A673 (cell line): ENCODE results near the gene STAG3. TPM values are rescaled to one million over a fixed set of nuclear protein-coding genes. Genes with fewer than 3 reads are reported as not detected.

Experiments
- BruUV-seq: library from RNA; stranded (reverse); fragments of 400-500 nt; replicated peaks from 2 replicates; lab custom pipeline; 2021; lab: Mats Ljungman, UMichigan
- CTCF ChIA-PET: fragments of 300-600 bp; sonication (Branson Sonifier 250); formaldehyde crosslinking; loops from one replicate; lab custom pipeline; 2022; ENCODE audit warnings: antibody characterized with exemption; lab: Charles Lee
- POLR2A ChIA-PET: fragments of 300-600 bp; sonication (Branson Sonifier 250); formaldehyde crosslinking; loops from one replicate; lab custom pipeline; 2022; ENCODE audit warnings: antibody characterized with exemption; ENCODE audit not compliant: low non-redundant PET; lab: Charles Lee
- DNase-seq: peaks from one replicate; pipeline ENCODE4 v3.0.0-alpha.2; 2015; ENCODE audit warnings: low spot score
- H3K27ac ChIP-seq: fragments of 200-600 bp; sonication (generic); 2 replicates; pipeline ENCODE4 v1.5.1; 2016; ENCODE audit warnings: mixed run types, low read depth, mild to moderate bottlenecking, mixed read lengths, antibody characterized with exemption, low read length; ENCODE audit not compliant: poor library complexity, severe bottlenecking
- H3K27me3 ChIP-seq: fragments of 200-600 bp; sonication (generic); replicated peaks from 2 replicates; pipeline ENCODE4 v1.6.1; 2017; ENCODE audit warnings: mixed run types, low read depth, mild to moderate bottlenecking, mixed read lengths, antibody characterized with exemption, low read length; ENCODE audit not compliant: insufficient read depth, poor library complexity
- H3K36me3 ChIP-seq: fragments of 200-600 bp; sonication (generic); 2 replicates; pipeline ENCODE4 v1.6.1; 2016; ENCODE audit warnings: mixed run types, mild to moderate bottlenecking, mixed read lengths, antibody characterized with exemption, low read length; ENCODE audit not compliant: insufficient read depth, poor library complexity, severe bottlenecking
- H3K4me1 ChIP-seq: fragments of 200-600 bp; sonication (generic); 2 replicates; pipeline ENCODE4 v1.6.1; 2017; ENCODE audit warnings: mixed run types, mild to moderate bottlenecking, mixed read lengths, antibody characterized with exemption, low read length; ENCODE audit not compliant: insufficient read depth, poor library complexity, severe bottlenecking
- H3K4me3 ChIP-seq: fragments of 200-600 bp; sonication (generic); 2 replicates; pipeline ENCODE4 v1.5.1; 2016; ENCODE audit warnings: low read depth, mixed run types, mild to moderate bottlenecking, mixed read lengths, low read length; ENCODE audit not compliant: poor library complexity, severe bottlenecking
- H3K9me3 ChIP-seq: fragments of 200-600 bp; sonication (generic); 2 replicates; pipeline ENCODE4 v1.6.1; 2016; ENCODE audit warnings: mixed run types, low read depth, mild to moderate bottlenecking, mixed read lengths, antibody characterized with exemption, low read length; ENCODE audit not compliant: poor library complexity, severe bottlenecking
- EZH2 ChIP-seq: fragments of 200-600 bp; sonication (generic); IDR thresholded peaks from 2 replicates; pipeline ENCODE4 v1.6.1; 2017; ENCODE audit warnings: borderline replicate concordance, low read depth, mild to moderate bottlenecking, mixed read lengths, antibody characterized with exemption, low read length; ENCODE audit not compliant: poor library complexity, severe bottlenecking
- intact Hi-C: fragments of 100-400 bp; cut with micrococcal nuclease; formaldehyde crosslinking; loops from one replicate; pipeline ENCODE4 v1.10.0; 2022; ENCODE audit not compliant: unreplicated experiment
- total RNA-seq: library from RNA; stranded (reverse); gene quantifications from 2 replicates; pipeline ENCODE4 v1.2.3, GENCODE V29; 2021
- TF ChIP-seq, protein P1 (sequence below): fragments of 300-800, 200-600 bp; sonication (generic); conservative IDR thresholded peaks from 2 replicates; pipeline ENCODE4 v1.5.1; 2017; ENCODE audit warnings: low read depth, mild to moderate bottlenecking, antibody characterized with exemption, low read length, moderate library complexity, mixed read lengths

The STAG3 gene
- total RNA-seq, 1 experiment from 2014 or later = 1.2 TPM

DNA sequence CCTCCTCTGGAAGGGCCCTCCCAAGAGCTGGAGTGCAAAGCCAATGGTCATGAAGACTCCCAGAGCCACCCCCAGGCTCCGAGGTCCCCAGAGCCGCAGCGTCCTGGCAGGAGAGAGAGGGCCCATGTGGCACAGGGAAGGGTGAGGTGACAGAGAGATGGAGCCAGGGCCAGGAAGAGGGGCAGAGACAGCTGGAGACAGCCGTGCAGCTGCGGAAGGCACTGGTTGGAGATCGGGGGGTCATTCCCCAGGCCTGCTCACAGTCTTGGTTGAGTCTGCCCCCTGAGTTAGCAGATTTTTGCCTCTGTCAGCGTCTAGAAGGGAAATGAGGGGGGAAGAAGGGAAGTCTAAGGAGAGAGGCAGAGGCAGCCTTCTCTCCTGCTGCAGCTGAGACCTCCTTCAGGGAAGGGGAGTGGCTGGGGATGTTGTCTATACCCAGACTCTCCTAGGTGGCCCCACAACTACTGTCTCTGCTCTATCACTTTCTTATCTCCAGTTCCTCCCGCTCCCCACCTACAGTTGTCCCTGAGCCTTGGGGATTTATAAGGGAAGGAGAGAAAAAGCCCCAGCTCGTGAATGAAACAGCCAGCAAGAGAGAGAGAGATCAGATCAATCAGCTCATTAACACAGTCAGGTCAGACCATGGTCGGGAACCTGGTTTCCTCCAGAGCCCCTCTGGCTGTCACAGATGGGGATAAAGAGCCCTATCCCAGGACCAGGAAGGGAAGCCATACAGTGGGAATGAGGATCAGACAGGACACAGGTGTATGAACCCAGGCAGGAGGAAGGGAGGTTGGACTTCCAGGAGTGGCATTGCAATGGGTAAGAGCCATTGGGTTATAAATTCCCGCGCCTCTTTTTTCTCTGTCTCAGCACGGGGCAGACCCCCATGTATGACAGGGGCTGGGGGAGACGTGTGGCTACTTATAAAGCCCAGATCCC lies 10.5 kb upstream of the STAG3 start:
- TF ChIP-seq, protein P1, sequence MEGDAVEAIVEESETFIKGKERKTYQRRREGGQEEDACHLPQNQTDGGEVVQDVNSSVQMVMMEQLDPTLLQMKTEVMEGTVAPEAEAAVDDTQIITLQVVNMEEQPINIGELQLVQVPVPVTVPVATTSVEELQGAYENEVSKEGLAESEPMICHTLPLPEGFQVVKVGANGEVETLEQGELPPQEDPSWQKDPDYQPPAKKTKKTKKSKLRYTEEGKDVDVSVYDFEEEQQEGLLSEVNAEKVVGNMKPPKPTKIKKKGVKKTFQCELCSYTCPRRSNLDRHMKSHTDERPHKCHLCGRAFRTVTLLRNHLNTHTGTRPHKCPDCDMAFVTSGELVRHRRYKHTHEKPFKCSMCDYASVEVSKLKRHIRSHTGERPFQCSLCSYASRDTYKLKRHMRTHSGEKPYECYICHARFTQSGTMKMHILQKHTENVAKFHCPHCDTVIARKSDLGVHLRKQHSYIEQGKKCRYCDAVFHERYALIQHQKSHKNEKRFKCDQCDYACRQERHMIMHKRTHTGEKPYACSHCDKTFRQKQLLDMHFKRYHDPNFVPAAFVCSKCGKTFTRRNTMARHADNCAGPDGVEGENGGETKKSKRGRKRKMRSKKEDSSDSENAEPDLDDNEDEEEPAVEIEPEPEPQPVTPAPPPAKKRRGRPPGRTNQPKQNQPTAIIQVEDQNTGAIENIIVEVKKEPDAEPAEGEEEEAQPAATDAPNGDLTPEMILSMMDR = no peak
- no peak for TF ChIP-seq EZH2
- CTCF ChIA-PET = no interaction called here
- Histone ChIP-seq H3K27ac (no peak overlapping the region), H3K4me3 (peak overlapping the region; percentile 36), H3K9me3 (no peaks in the 10 kb centered on the region), H3K36me3 (no peaks in the 10 kb centered on the region), H3K4me1 (peaks cover 23% of the 10 kb centered on the region), H3K27me3 (no peaks in the 10 kb centered on the region)
- DNase-seq = no peak
- intact Hi-C loops = no loop called here
- POLR2A ChIA-PET = interaction anchor here (0.6 kb wide), 1 partner anchor 67 kb away, joined by 6 read pairs; no protein-coding TSS in a partner anchor
- no TSS peak for BruUV-seq

DNA sequence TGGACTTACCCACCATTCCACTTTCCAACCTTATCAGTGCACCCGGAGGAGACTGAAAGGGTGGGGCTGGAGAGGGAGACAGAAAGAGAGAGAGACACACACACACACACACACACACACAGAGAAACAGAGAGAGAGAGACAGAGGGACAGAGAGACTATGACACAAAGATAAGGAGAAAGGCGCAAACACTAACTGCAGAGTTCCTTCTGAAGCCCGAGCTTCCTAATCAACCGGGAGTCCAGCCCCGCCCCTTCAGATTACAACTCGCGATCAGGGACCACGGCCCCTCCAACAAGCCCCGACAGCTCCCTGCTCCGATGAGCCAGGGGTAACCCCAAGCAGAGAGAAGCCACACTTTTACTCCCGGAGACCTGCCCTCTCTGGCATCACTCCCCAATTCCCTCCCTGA lies 9.8 kb upstream of the STAG3 start:
- no TSS peak for BruUV-seq
- intact Hi-C loops = no loop called here
- DNase-seq = peak; percentile 31

DNA sequence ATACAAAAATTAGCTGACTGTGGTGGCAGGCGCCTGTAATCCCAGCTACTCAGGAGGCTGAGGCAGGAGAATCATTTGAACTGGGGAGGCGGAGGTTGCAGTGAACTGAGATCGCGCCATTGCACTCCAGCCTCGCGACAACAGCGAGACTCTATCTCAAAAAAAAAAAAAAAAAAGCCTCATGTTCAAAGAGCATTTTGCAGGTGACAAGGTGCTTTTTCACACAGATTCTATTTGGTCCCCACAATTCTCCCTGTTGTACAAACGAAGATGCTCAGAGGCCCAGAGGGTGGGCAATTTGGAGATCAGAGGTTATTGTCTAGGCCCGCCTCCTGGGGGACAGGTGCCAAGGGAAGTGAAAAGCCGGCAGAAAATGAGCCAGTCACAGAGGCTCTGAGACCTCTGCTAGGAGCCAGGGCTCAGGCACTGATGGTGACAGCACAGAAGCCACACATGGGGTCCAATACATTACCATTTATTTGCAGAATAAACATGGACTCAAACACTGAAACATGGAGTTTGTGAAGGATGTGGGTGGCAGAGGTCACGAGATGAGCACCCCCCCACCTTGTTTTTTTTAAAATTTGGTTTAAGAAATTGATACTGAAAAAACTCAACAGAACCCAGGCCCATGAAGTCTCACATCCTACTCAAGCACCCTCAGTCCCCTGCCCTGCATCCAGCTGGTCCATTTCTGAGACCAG lies 8.4 kb upstream of the STAG3 start:
- DNase-seq = no peak
- Histone ChIP-seq H3K36me3 (no peaks in the 10 kb centered on the region), H3K9me3 (no peaks in the 10 kb centered on the region), H3K4me3 (no peak overlapping the region), H3K27me3 (no peaks in the 10 kb centered on the region), H3K27ac (no peak overlapping the region), H3K4me1 (peaks cover 23% of the 10 kb centered on the region)
- intact Hi-C loops = no loop called here
- CTCF ChIA-PET = interaction anchor here (0.7 kb wide), 2 partner anchors 457 to 1643 kb away, joined by 3 to 6 read pairs; no protein-coding TSS in a partner anchor
- TF ChIP-seq, protein P1 = no peak
- TF ChIP-seq EZH2 = no peak
- BruUV-seq = no TSS peak
- POLR2A ChIA-PET = no interaction called here

More for the DNA sequence above, 9.8 kb upstream of the STAG3 start:
- TF ChIP-seq EZH2 = no peak
- TF ChIP-seq, protein P1 = no peak
- no peaks in the 10 kb centered on the region for H3K9me3 ChIP-seq
- H3K27me3 ChIP-seq = no peaks in the 10 kb centered on the region
- H3K4me3 ChIP-seq = peak overlapping the region; percentile 36
- no peak overlapping the region for H3K27ac ChIP-seq
- H3K36me3 ChIP-seq = no peaks in the 10 kb centered on the region
- CTCF ChIA-PET = interaction anchor here (0.5 kb wide), 1 partner anchor 218 kb away, joined by 5 read pairs; no protein-coding TSS in a partner anchor
- POLR2A ChIA-PET = no interaction called here
- H3K4me1 ChIP-seq = peaks cover 23% of the 10 kb centered on the region
